Measurements from ENCODE around the gene OR6Q1.

Gene OR6Q1

GRCh38 chr11:58068655-58069054, 37.9 kb downstream of the OR6Q1 start:
- no peak for TF ChIP-seq CTCF (IDR thresholded peaks at IDR 0.05)
- Histone ChIP-seq H3K27ac (no peak overlapping the region), H3K4me3 (no peak overlapping the region)
- no peak for DNase-seq (ENCODE audit: low spot score)

- no peak for DNase-seq (ENCODE audit: low spot score)
- TF ChIP-seq CTCF (IDR thresholded peaks at IDR 0.05): no peak
- no peak overlapping the region for H3K27ac ChIP-seq
- H3K4me3 ChIP-seq: no peak overlapping the region
These were observed 39.8 kb downstream of the OR6Q1 start for GRCh38 chr11:58070585-58070984.

GRCh38 chr11:58075781-58076180, 45.0 kb downstream of the OR6Q1 start:
- no peak for DNase-seq (ENCODE audit: low spot score)
- no peak for TF ChIP-seq CTCF (IDR thresholded peaks at IDR 0.05)
- H3K4me3 ChIP-seq: no peak overlapping the region
- H3K27ac ChIP-seq: no peak overlapping the region

Data from coronary artery (tissue), 2 donors.